HG02973 (cell line): ENCODE data around the gene SETD2.

ENCODE experiments used
- ATAC-seq: cut with Tn5 transposase; IDR thresholded peaks from one replicate; pipeline ENCODE4 v1.9.1; 2021; ENCODE audit warnings: moderate library complexity; ENCODE audit not compliant: unreplicated experiment

The SETD2 gene

DNA sequence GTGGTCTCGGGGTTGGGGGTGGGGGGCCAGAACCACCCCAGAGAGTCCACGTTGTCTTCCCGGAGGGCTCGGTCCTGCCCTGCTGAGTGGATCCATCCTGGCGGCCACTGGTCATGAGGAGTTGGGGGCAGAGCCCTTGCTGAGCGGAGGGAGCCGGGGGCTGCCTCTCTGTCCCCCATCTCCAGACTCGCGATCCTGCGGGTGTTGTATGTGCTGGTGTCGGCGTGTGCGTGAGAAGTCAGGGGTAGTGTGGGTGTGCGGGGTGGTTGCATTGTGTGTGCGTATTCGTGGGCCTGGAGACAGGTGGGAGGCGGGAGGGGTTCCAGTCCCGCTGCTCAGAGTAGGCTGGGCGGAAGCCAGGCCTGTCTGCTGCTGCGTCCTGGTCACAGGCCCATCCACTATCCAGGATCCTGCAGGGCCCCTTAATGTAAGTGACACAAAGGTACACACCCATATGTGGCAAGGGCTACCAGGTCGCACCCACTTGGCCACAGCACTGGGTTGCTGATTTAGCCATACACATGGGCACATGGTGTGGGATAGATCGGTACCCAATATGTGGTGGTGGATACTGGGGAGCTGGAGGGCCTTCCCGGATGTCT lies 153.7 kb downstream of the SETD2 start:
- ATAC-seq: no peak

DNA sequence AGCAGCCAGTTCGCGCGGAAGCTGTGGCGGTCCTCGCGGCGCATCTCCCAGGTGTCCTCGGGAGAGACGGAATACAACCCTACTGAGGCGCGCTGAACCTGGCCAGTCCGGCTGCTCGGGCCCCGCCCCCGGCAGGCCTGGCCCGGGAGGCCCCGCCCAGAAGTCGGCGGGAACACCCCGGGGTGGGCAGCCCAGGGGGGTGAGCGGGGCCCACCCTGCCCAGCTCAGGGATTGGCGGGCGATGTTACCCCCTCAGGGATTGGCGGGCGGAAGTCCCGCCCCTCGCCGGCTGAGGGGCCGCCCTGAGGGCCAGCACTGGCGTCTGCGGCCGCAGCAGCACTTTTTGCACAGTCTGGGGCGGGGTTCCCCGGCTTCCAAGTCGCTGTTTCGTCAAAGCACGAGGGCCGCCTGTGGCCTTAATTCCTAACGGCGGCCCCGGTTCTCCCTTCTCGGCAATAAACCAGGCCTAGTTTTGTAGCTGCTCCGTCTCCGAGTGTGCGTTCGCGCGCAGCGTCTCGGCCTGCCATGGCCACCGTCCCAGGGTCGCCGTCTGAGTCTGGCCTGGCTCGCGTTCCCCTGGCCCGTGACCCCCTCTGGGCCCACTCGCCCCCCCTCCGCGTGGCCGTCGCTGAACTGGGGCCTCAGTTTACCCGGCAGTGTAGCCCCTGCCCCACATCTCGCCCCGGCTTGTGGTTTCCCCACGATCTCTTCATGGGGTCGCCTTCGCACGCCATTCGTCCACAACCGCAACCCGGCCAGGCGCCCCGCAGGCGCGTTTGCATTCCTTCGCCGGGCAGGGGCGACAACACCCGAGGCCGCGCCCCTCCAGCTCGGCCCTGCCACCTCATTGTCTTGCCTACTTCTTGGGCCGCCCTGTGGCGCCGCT lies 154.4 kb downstream of the SETD2 start:
- ATAC-seq: peak; percentile 48

DNA sequence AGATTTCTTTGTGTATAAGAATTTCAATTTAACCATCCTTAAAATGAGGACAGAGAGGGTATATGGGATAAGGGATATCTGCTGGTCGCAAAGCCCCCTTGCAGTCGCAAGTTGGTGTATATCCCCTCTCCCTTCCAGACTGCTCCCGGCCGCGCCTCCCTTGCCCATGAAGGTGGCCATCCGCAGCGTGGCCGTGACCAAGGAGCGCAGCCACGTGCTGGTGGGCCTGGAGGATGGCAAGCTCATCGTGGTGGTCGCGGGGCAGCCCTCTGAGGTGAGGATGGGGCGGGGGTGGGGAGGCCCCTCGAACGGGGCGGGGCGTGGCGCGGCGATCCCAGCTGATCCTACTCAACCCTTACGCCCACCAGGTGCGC lies 155.1 kb downstream of the SETD2 start:
- no peak for ATAC-seq

DNA sequence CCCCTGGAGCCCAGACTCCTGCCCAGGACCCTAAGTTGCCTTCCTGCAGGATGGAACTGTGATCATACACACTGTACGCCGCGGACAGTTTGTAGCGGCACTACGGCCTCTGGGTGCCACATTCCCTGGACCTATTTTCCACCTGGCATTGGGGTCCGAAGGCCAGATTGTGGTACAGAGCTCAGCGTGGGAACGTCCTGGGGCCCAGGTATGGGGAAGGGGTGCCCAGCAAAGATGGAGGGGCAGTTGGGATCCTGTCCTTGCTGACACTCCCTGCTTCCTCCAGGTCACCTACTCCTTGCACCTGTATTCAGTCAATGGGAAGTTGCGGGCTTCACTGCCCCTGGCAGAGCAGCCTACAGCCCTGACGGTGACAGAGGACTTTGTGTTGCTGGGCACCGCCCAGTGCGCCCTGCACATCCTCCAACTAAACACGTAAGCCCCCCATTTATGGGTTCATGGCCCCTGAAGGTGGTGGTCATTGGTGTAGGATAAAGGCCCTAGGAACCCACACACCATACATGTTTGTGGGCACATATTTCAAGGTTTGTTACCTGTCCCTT lies 155.6 kb downstream of the SETD2 start:
- no peak for ATAC-seq

DNA sequence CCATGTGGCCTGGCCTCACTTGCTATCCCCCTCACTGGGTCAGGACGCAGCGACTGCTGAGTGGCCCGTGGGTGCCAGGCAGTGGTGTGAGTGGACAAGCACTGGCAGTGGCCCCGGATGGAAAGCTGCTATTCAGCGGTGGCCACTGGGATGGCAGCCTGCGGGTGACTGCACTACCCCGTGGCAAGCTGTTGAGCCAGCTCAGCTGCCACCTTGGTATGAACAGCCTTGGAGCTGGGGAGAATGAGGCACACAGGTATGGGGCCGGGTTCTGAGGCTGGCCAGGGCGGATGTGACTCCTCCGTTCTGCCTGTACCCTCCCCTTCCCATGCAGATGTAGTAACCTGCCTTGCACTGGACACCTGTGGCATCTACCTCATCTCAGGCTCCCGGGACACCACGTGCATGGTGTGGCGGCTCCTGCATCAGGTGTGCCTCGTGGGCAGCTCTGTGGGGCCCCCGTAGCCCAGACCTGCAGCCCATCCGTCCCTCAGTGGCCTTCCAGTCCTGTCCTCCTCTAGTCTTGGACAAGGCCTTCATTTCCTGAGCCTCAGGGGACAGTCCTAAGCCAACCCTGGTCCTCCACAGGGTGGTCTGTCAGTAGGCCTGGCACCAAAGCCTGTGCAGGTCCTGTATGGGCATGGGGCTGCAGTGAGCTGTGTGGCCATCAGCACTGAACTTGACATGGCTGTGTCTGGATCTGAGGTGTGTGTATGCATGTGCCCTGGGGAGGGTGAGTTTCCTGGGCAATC lies 156.3 kb downstream of the SETD2 start:
- no peak for ATAC-seq

DNA sequence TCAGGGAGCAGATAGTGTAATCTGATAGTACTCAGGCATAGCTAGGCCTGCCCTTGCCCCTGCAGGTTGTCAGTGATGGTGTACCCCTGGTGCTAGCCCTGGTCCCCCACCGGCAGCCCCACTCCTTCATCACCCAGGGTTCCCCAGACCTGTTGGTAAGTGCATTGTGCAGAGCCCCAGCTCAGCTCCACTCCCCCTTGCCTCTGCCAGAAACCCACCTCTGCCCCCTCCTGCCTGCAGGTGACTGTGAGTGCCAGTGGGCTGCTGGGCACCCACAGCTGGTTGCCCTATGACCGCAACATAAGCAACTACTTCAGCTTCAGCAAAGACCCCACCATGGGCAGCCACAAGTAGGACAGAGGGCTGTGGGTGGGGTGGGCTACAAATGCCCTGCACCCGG lies 156.9 kb downstream of the SETD2 start:
- ATAC-seq: no peak

DNA sequence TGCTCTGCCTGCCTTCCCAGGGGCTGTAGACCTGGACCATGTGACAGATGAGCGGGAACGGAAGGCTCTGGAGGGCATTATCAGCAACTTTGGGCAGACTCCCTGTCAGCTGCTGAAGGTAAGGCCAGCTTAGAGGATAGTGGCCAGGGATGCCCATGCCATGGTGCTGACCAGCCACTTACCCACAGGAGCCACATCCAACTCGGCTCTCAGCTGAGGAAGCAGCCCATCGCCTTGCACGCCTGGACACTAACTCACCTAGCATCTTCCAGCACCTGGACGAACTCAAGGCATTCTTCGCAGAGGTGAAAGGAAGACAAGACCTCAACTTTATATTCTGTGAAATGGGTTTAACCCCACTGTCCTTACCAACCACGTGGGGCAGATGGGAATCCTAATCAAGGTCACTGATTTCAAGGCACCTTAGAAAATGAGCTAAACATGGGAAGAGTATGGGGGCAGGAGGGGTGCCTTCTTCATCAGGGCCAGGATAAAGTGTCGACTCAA lies 157.7 kb downstream of the SETD2 start:
- ATAC-seq: no peak

DNA sequence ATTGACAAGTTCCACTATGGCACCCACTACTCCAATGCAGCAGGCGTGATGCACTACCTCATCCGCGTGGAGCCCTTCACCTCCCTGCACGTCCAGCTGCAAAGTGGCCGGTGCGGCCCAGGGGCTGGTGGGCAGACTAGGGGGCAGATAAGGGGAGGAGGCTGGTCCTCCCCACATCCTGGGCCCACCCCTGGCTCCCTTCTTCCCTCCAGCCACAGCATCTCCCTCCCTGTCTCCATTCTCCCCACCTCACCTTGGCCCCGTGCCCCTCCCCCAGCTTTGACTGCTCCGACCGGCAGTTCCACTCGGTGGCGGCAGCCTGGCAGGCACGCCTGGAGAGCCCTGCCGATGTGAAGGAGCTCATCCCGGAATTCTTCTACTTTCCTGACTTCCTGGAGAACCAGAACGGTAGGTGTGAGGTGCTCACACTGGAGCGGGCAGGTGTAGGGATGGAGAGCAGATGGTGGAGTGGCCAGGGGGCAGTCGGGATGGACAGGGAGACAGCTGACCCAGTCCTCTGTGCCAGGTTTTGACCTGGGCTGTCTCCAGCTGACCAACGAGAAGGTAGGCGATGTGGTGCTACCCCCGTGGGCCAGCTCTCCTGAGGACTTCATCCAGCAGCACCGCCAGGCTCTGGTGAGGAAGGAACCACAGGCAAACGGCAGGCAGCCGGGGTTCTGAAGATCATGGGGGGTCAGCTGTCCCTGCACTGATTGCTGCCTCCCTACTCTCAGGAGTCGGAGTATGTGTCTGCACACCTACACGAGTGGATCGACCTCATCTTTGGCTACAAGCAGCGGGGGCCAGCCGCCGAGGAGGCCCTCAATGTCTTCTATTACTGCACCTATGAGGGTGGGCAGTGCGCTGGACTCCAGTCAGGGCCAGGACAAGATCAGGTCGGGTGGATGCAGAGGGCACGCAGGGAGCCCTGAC lies 158.4 kb downstream of the SETD2 start:
- ATAC-seq: no peak

DNA sequence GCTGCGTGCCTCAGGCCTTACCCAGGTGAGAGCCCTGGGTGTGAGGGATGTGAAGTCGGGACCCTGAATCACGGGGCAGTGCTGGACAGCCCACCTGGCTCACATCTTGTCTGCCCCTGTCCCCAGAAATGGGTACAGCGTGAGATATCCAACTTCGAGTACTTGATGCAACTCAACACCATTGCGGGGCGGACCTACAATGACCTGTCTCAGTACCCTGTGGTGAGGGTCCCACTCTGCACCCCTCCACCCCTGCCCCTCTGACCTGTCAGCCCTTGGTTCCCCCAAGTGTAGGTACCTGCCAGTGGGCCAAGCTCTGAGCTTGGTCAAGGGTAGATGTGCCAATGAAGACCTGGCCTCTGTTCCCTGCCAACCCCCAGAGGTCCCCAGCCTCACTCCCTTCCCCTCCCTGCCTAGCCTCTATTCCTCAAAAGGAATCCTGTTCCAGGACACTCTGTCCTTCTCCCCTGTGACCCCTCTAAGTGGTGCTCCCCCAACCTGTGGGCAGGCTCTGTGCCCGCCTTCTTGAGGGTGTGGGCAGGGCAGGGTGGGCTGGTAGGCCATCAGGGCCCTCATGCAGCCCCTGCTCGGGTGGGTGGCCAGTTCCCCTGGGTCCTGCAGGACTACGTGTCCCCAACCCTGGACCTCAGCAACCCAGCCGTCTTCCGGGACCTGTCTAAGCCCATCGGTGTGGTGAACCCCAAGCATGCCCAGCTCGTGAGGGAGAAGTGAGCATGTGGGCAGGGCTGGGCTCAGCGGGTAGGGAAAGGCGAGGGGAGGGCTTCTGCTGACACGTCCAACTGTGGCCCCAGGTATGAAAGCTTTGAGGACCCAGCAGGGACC lies 159.3 kb downstream of the SETD2 start:
- no peak for ATAC-seq

DNA sequence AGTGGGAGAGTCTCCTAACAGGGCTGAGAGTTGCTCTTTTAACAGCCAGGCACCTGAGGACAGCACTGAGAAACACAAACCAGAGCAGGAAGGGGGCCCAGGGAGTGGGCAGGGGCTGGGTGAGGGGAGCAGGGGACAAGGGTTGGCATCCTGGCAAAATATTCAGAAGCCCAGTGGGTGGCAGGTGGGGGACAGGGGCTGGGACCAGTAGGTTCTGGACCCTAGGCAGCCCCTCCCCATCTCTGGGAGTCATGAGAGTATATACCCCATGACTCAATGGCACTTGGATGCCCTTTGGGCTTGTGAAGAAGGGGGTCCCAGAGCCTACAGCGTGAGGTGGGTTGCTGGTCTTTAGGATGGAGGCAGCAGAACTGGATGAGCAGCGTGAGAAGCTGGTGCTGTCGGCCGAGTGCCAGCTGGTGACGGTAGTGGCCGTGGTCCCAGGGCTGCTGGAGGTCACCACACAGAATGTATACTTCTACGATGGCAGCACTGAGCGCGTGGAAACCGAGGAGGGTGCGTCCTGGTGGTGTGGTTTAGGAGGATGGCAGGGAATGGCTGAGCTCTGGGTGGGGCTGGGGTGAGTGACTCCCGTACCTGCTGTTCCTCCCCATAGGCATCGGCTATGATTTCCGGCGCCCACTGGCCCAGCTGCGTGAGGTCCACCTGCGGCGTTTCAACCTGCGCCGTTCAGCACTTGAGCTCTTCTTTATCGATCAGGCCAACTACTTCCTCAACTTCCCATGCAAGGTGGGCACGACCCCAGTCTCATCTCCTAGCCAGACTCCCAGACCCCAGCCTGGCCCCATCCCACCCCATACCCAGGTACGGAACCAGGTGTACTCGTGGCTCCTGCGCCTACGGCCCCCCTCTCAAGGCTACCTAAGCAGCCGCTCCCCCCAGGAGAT lies 160.2 kb downstream of the SETD2 start:
- ATAC-seq: no peak

DNA sequence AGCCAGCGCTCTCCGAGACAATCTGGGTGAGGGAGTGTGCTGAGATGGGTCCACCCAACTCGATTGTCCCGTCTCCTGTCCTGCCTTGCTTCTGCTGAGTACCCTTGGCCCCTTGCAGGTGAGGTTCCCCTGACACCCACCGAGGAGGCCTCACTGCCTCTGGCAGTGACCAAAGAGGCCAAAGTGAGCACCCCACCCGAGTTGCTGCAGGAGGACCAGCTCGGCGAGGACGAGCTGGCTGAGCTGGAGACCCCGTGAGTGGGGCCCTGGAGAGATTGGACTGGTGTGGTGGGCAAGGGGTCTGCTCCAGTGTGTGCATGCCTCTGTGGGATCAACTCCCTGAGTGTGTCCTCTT lies 160.9 kb downstream of the SETD2 start:
- no peak for ATAC-seq

DNA sequence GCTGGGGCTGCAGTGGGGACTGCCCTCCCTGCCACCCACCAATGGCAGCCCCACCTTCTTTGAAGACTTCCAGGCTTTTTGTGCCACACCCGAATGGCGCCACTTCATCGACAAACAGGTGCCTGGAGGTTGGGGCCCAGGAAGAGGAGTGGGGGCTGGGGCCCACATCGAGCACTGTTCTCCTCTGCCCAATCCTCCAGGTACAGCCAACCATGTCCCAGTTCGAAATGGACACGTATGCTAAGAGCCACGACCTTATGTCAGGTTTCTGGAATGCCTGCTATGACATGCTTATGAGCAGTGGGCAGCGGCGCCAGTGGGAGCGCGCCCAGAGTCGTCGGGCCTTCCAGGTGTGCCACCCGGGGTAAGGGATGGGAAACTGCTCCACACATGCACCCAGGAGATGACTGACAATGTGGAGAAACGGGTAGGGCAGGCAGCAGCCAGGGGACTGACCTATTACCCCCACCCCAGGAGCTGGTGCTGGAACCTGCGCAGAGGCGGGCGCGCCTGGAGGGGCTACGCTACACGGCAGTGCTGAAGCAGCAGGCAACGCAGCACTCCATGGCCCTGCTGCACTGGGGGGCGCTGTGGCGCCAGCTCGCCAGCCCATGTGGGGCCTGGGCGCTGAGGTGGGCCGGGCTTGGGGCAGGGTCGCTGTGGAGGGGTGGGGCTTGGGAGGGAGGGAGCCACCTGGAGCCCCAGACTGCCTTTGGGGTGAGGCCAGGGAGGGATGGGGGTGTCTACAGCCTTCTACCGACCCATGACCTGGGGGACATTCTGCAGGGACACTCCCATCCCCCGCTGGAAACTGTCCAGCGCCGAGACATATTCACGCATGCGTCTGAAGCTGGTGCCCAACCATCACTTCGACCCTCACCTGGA lies 161.5 kb downstream of the SETD2 start:
- ATAC-seq: no peak

DNA sequence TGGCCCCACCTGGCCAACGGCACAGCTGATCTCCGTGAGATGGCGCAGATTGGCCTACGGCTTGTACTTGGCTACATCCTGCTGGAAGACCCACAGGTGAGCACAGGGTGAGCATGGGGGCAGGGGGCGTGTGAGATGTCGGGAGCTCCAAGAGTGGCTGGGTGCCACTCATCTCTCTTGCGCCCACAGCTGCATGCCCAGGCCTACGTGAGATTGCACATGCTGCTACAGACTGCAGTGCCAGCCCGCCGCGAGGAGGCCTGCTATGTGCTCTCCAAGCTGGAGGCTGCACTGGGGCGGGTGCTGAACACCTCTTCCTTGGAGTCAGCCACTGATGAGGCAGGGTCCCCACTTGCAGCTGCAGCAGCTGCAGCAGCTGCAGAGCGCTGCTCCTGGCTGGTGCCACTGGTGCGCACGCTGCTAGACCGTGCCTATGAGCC lies 162.2 kb downstream of the SETD2 start:
- ATAC-seq: no peak

DNA sequence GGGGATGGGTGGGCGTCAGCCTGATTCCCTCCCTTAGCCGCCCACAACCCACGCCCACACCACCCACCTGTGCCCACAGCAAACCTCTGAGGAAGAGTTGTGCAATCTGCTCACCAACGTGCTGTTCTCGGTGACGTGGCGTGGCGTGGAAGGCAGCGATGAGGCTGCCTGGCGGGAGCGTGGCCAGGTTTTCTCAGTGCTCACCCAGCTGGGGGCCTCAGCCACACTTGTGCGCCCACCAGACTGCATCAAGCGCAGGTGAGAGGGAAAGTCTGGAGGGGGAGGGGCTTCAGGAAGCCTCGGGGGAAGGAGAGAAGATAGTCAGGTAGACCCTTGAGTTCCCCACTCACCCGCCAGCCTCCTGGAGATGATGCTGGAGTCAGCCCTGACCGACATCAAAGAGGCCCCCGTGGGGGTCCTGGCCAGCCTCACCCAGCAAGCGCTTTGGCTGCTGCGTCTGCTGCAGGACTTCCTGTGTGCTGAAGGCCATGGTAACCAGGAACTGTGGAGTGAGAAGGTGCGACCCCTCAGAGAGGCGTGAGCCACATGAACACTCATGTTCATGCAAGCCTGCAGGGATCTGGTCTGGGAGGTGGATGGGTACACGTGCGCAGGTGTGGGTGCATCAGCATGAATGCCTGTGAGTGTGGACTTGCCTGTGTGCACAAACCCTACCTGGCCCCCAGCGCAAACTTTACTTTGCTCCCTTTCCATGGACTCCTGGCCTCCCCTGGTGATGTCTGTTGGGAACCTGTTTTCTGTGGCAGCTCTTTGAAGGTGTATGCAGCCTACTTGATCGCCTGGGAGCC lies 162.8 kb downstream of the SETD2 start:
- no peak for ATAC-seq

DNA sequence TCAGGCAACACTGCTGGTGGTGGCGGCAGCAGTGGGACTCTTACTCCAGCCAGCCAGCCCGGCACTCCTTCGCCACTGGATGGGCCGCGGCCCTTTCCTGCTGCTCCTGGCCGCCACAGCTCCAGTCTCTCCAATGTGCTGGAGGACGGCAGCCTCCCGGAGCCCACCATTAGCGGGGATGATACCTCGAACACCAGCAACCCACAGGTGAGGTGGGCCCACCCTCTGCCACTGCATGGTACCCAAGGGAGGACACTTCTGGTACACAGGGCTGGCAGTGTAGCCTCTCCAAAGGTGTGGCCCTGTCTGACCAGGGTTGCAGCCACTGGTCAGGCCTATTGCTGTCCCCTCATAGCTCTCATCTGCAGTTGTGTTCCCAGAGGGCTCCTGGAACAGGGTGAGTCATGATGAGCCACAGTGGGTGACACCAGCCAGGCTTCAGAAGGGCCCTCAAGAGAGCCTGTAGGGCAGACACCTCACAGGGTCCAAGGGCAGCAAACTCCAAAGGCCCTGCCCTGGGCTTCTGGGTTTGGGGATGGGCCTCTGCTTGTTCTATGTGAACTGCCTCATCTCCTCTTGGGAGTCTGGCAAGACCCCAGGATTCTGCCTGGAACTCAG lies 163.6 kb downstream of the SETD2 start:
- ATAC-seq: no peak

DNA sequence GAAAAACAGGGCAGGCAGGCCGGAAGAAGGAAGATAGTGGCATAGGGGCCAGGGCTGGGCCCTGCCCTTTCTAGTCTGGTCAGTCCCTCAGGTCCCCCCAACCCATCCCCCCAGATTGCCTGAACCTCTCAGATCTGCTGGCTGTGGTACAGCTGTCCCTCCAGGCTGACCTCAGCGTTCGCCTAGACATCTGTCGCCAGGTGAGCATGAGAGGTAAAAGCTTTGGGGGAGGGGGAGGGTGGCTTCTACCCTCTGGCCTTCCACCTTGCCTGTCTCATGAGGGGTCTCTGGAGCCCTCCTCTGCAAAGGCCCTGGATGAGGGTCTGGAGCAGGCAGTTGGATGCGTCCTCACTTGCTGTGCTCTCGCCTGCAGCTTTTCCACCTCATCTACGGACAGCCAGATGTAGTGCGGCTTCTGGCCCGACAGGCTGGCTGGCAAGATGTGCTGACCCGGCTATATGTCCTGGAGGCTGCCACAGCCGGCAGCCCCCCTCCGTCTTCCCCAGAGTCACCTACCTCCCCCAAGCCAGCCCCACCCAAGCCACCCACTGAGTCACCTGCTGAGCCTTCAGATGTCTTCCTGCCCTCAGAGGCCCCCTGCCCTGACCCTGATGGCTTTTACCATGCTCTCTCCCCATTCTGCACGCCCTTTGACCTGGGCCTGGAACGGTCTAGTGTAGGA lies 164.3 kb downstream of the SETD2 start:
- no peak for ATAC-seq
